Brain microvascular endothelial cell (primary cell): ENCODE results near the gene FMO5.
"Not testable (repeated sequence)": the region's sequence is repeated elsewhere in the genome, so short reads cannot be mapped to it uniquely, and the experiment has no call there.

Source experiments
- DNase-seq: peaks from one replicate; pipeline ENCODE4 v3.0.0-alpha.2; 2020
- H3K27ac ChIP-seq: fragments of 250-450 bp; sonication (Bioruptor Pico); 2 replicates; pipeline ENCODE4 v1.5.1; 2020; ENCODE audit warnings: mild to moderate bottlenecking, moderate library complexity
- H3K27me3 ChIP-seq: fragments of 250-450 bp; sonication (Bioruptor Pico); replicated peaks from 2 replicates; pipeline ENCODE4 v1.5.1; 2020; ENCODE audit warnings: mild to moderate bottlenecking
- H3K36me3 ChIP-seq: fragments of 250-450 bp; sonication (Bioruptor Pico); replicated peaks from 2 replicates; pipeline ENCODE4 v1.5.1; 2020; ENCODE audit warnings: mild to moderate bottlenecking
- H3K4me3 ChIP-seq: 2 replicates; pipeline ENCODE4 v1.5.1; 2011; ENCODE audit warnings: low read depth, mild to moderate bottlenecking, control low read depth, low read length, moderate library complexity
- in situ Hi-C: cut with HindIII; loops from 2 replicates; pipeline ENCODE4 v1.10.0; 2017; ENCODE audit warnings: low sequenced_read_pairs, low pct_ligation_motif_present
- TF ChIP-seq, protein P1 (sequence below): IDR thresholded peaks from 2 replicates; pipeline ENCODE4 v1.5.1; 2011; ENCODE audit warnings: low read depth, mild to moderate bottlenecking, moderate library complexity, low read length, control low read depth, inconsistent platforms; ENCODE audit errors: missing control alignments

FMO5 gene

DNA sequence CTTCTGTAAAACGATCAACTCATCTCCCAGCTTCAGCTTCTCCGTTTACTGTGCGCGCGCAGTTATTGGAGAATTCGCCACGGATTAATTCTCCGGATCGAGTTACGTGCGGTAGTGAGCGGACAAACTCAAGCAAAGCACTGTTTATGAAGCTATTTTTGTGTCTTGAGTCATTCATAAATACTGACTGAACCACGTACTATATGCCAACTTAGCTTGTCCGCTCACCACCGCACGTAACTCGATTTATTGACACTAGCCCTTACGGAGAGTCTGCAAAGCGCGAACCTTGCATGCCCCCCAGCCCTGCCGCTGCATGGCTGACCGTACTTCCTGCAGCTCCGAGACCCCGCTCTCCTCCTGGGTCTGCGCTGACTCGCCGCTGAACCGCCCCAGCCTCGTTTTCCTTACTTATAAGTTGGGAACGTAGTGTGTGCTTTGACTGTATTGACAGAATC is 18.1 kb upstream of the FMO5 start:
- Histone ChIP-seq H3K36me3 (no peaks in the 10 kb centered on the region), H3K27me3 (no peaks in the 10 kb centered on the region), H3K27ac (peak overlapping the region; percentile 80), H3K4me3 (peak overlapping the region; percentile 89)
- no peak for DNase-seq
- TF ChIP-seq, protein P1, sequence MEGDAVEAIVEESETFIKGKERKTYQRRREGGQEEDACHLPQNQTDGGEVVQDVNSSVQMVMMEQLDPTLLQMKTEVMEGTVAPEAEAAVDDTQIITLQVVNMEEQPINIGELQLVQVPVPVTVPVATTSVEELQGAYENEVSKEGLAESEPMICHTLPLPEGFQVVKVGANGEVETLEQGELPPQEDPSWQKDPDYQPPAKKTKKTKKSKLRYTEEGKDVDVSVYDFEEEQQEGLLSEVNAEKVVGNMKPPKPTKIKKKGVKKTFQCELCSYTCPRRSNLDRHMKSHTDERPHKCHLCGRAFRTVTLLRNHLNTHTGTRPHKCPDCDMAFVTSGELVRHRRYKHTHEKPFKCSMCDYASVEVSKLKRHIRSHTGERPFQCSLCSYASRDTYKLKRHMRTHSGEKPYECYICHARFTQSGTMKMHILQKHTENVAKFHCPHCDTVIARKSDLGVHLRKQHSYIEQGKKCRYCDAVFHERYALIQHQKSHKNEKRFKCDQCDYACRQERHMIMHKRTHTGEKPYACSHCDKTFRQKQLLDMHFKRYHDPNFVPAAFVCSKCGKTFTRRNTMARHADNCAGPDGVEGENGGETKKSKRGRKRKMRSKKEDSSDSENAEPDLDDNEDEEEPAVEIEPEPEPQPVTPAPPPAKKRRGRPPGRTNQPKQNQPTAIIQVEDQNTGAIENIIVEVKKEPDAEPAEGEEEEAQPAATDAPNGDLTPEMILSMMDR = no peak
- in situ Hi-C loops = no loop called here

DNA sequence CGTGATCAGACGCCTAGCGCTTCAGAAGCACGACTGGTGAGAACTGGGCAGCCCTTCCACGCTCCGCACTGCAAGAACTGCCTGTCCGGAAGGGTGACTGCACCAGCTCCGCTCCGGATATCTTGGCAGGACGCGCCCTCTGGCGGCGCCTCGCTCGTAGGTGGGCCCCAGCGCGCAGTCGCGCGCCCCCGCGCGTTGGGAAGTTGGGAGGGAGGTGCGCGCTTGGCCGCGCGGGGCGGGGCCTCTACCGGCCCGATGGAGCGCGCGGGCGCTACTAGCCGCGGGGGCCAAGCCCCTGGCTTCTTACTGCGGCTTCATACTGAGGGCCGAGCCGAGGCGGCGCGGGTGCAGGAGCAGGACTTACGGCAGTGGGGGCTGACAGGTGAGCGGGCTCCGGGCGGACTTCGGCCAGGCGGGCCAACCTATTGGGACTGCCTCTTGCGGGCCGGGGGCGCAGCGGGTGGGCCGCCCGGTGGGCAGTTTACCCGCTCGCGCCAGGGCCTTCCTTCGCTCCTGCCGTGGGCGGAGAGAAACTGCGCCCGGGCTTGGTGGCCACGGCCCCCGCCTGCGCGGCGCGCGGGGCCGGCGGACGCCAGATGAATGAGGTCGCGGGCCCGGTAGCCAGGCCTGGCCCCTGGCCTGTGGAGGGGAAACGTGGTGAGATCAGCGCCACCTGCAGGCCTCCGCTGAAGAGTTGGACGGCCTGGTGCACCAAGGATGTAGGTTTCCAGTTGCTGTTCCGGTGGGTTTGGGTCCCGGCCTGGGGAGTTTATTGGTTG is 17.5 kb upstream of the FMO5 start, which contains the start of gene CHD1L:
Gene CHD1L, plus strand, starts transcription at position 236 of the 779 bp plus-strand sequence. Its CDS starts 20 bp downstream, at position 256.
- Histone ChIP-seq H3K27ac (peak within 1 kb of the TSS; percentile 80), H3K27me3 (no peaks in the 10 kb centered on the region), H3K36me3 (no peaks in the 10 kb centered on the region), H3K4me3 (peak within 1 kb of the TSS; percentile 89)
- TF ChIP-seq, protein P1 = peak; percentile 86
- in situ Hi-C loops = no loop called here
- DNase-seq = peak; percentile 93

- in situ Hi-C loops = no loop called here
- Histone ChIP-seq H3K27me3 (no peaks in the 10 kb centered on the region), H3K27ac (no peak overlapping the region), H3K36me3 (no peaks in the 10 kb centered on the region), H3K4me3 (peak overlapping the region; percentile 43)
- TF ChIP-seq, protein P1 = no peak
- DNase-seq = no peak
Observed at GRCh38 chr1:147241934-147242448, 16.9 kb upstream of the FMO5 start.

DNA sequence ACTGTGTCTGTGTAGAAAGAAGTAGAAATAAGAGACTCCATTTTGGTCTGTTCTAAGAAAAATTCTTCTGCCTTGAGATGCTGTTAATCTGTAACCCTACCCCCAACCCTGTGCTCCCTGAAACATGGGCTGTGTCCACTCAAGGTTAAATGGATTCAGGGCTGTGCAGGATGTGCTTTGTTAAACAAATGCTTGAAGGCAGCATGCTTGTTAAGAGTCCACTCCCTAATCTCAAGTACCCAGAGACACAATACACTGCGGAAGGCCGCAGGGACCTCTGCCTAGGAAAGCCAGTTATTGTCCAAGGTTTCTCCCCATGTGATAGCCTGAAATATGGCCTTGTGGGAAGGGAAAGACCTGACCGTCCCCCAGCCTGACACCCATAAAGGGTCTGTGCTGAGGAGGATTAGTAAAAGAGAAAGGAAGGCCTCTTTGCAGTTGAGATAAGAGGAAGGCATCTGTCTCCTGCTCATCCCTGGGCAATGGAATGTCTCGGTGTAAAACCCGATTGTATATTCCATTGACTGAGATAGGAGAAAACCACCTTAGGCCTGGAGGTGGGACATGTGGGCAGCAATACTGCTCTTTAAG is 15.1 kb upstream of the FMO5 start:
- in situ Hi-C loops, H3K36me3 ChIP-seq, H3K27me3 ChIP-seq, H3K4me3 ChIP-seq, DNase-seq, H3K27ac ChIP-seq: not testable (repeated sequence)

GRCh38 chr1:147238925-147239820 is 14.0 kb upstream of the FMO5 start:
- no peaks in the 10 kb centered on the region for H3K27me3 ChIP-seq
- H3K27ac ChIP-seq = no peak overlapping the region
- no peak overlapping the region for H3K4me3 ChIP-seq
- no peak for DNase-seq
- in situ Hi-C loops = no loop called here
- TF ChIP-seq, protein P1 = no peak
- no peaks in the 10 kb centered on the region for H3K36me3 ChIP-seq
